Lower lobe of right lung (tissue), 2 donors: ENCODE measurements around the gene ACTL10. TPM values are rescaled to one million over a fixed set of nuclear protein-coding genes. Genes with fewer than 3 reads are reported as not detected.

Experiments used
- ATAC-seq, 2 donors: fragments of 200-7000 bp; cut with Tn5 transposase; one replicate each; pipeline ENCODE4 v1.9.1; 2020 to 2022; ENCODE audit warnings: mild to moderate bottlenecking in 2 of 2, moderate library complexity in 2 of 2
- DNase-seq: peaks from one replicate; pipeline ENCODE4 v3.0.0-alpha.2; 2020
- H3K27ac ChIP-seq: fragments of 200-600 bp; one replicate; pipeline ENCODE4 v1.8.0; 2022
- H3K27me3 ChIP-seq: fragments of 200-600 bp; one replicate; pipeline ENCODE4 v1.8.0; 2022; ENCODE audit warnings: low read depth
- H3K36me3 ChIP-seq: fragments of 200-600 bp; one replicate; pipeline ENCODE4 v1.8.0; 2022; ENCODE audit warnings: mild to moderate bottlenecking
- H3K4me1 ChIP-seq: fragments of 200-600 bp; one replicate; pipeline ENCODE4 v1.8.0; 2022
- H3K4me3 ChIP-seq: fragments of 200-600 bp; one replicate; pipeline ENCODE4 v1.8.0; 2022; ENCODE audit warnings: mild to moderate bottlenecking
- H3K9me3 ChIP-seq: fragments of 200-600 bp; one replicate; pipeline ENCODE4 v1.8.0; 2022
- CTCF ChIP-seq: fragments of 200-600 bp; IDR thresholded peaks from one replicate; pipeline ENCODE4 v1.8.0; 2022; ENCODE audit warnings: antibody characterized with exemption, mild to moderate bottlenecking
- intact Hi-C: fragments of 100-400 bp; cut with DNase I; formaldehyde crosslinking; loops from one replicate; pipeline ENCODE4 v1.11.0; 2022
- total RNA-seq: library from RNA; stranded (reverse); fragmentation: NEBNext Ultra II Directional; extraction: Animal tissue kit (Norgen Biotek cat#: 25700); gene quantifications from one replicate; pipeline ENCODE4 v1.2.1, GENCODE V29; 2021
- donor health status: DM: no; HTN: yes; CAD: no; lungs with severe emphysema.

The ACTL10 gene
- total RNA-seq, 1 donor from 2014 or later, result 1.3 TPM

- H3K27ac ChIP-seq, result no peak overlapping the region
- intact Hi-C loops, result no loop called here
- no peak overlapping the region for H3K4me3 ChIP-seq
- ATAC-seq (no peak), DNase-seq (peak; percentile 40)
- peaks cover 16% of the 10 kb centered on the region for H3K36me3 ChIP-seq
- no peaks in the 10 kb centered on the region for H3K27me3 ChIP-seq
- no peaks in the 10 kb centered on the region for H3K9me3 ChIP-seq
- TF ChIP-seq CTCF, result no peak
- H3K4me1 ChIP-seq, result peaks cover 11% of the 10 kb centered on the region
Measured at GRCh38 chr20:33654680-33655161, 12.0 kb upstream of the ACTL10 start.

GRCh38 chr20:33655164-33655563, 11.6 kb upstream of the ACTL10 start:
- H3K36me3 ChIP-seq, result peaks cover 20% of the 10 kb centered on the region
- no peak overlapping the region for H3K27ac ChIP-seq
- no peaks in the 10 kb centered on the region for H3K9me3 ChIP-seq
- no peak for DNase-seq
- TF ChIP-seq CTCF, result no peak
- intact Hi-C loops, result no loop called here
- H3K4me3 ChIP-seq, result no peak overlapping the region
- H3K27me3 ChIP-seq, result no peaks in the 10 kb centered on the region
- H3K4me1 ChIP-seq, result peaks cover 11% of the 10 kb centered on the region
- ATAC-seq, result no peak

- intact Hi-C loops, result no loop called here
- DNase-seq, result peak; percentile 23
Measured at GRCh38 chr20:33656010-33656782, 10.5 kb upstream of the ACTL10 start.

GRCh38 chr20:33656783-33657703, 9.7 kb upstream of the ACTL10 start:
- DNase-seq, result peak; percentile 41

More at GRCh38 chr20:33656010-33656782, 10.5 kb upstream of the ACTL10 start:
- ATAC-seq, result no peak
- H3K4me3 ChIP-seq, result no peak overlapping the region
- no peaks in the 10 kb centered on the region for H3K9me3 ChIP-seq
- TF ChIP-seq CTCF, result no peak
- H3K27me3 ChIP-seq, result no peaks in the 10 kb centered on the region
- peaks cover 24% of the 10 kb centered on the region for H3K36me3 ChIP-seq
- peaks cover 11% of the 10 kb centered on the region for H3K4me1 ChIP-seq
- H3K27ac ChIP-seq, result no peak overlapping the region

More at GRCh38 chr20:33656783-33657703, 9.7 kb upstream of the ACTL10 start:
- no peak for ATAC-seq
- H3K4me3 ChIP-seq, result no peak overlapping the region
- no peaks in the 10 kb centered on the region for H3K9me3 ChIP-seq
- intact Hi-C loops, result no loop called here
- TF ChIP-seq CTCF, result no peak
- peaks cover 11% of the 10 kb centered on the region for H3K4me1 ChIP-seq
- no peak overlapping the region for H3K27ac ChIP-seq
- H3K36me3 ChIP-seq, result peaks cover 24% of the 10 kb centered on the region
- no peaks in the 10 kb centered on the region for H3K27me3 ChIP-seq
